SK-N-SH treated with all-trans-retinoic acid at 6 μM for 48 hours (cell line): Measurements from ENCODE around the gene TAOK1.

Source experiments
- ARNTL ChIP-seq: fragments of 450-650 bp; formaldehyde crosslinking; IDR thresholded peaks from 2 replicates; pipeline ENCODE4 v1.5.0; 2020; ENCODE audit warnings: low read depth, mild to moderate bottlenecking, moderate library complexity, borderline replicate concordance
- BACH2 ChIP-seq: fragments of 250-450 bp; sonication (Bioruptor Pico); IDR thresholded peaks from 2 replicates; pipeline ENCODE4 v1.9.0; 2021; ENCODE audit warnings: mild to moderate bottlenecking, borderline replicate concordance
- GLIS3 ChIP-seq: fragments of 250-450 bp; sonication (Bioruptor Pico); IDR thresholded peaks from 2 replicates; pipeline ENCODE4 v1.5.0; 2020; ENCODE audit warnings: mild to moderate bottlenecking, moderate library complexity
- OSR1 ChIP-seq: fragments of 250-450 bp; sonication (Bioruptor Pico); IDR thresholded peaks from 2 replicates; pipeline ENCODE4 v1.8.0; 2022; ENCODE audit warnings: moderate library complexity, mild to moderate bottlenecking, inconsistent platforms
- PATZ1 ChIP-seq: fragments of 250-450 bp; sonication (Bioruptor Pico); IDR thresholded peaks from 2 replicates; pipeline ENCODE4 v1.8.0; 2020; ENCODE audit warnings: mild to moderate bottlenecking, moderate library complexity, borderline replicate concordance
- PPARA ChIP-seq: fragments of 250-450 bp; sonication (Bioruptor Pico); IDR thresholded peaks from 2 replicates; pipeline ENCODE4 v1.5.0; 2020; ENCODE audit warnings: mild to moderate bottlenecking, borderline replicate concordance
- SNAI2 ChIP-seq: fragments of 250-450 bp; sonication (Bioruptor Pico); IDR thresholded peaks from 2 replicates; pipeline ENCODE4 v1.5.0; 2020; ENCODE audit warnings: mild to moderate bottlenecking, moderate library complexity
- TOX ChIP-seq: fragments of 250-450 bp; sonication (Bioruptor Pico); IDR thresholded peaks from 2 replicates; pipeline ENCODE4 v1.8.0; 2021; ENCODE audit warnings: mild to moderate bottlenecking, moderate library complexity, borderline replicate concordance
- TSHZ2 ChIP-seq: fragments of 250-450 bp; sonication (Bioruptor Pico); IDR thresholded peaks from 2 replicates; pipeline ENCODE4 v1.5.0; 2020; ENCODE audit warnings: mild to moderate bottlenecking, moderate library complexity
- ZC3H10 ChIP-seq: fragments of 250-450 bp; sonication (Bioruptor Pico); IDR thresholded peaks from 2 replicates; pipeline ENCODE4 v1.5.1; 2021; ENCODE audit warnings: mild to moderate bottlenecking, moderate library complexity
- ZFP3 ChIP-seq: fragments of 250-450 bp; sonication (Bioruptor Pico); IDR thresholded peaks from 2 replicates; pipeline ENCODE4 v1.5.0; 2020; ENCODE audit warnings: mild to moderate bottlenecking, moderate library complexity
- ZFP30 ChIP-seq: fragments of 450-650 bp; formaldehyde crosslinking; IDR thresholded peaks from 2 replicates; pipeline ENCODE4 v1.5.0; 2022; ENCODE audit warnings: mild to moderate bottlenecking, moderate library complexity

GRCh38 chr17:29579866-29580771 is 190.0 kb downstream of the TAOK1 start:
- TF ChIP-seq PATZ1 (no peak), TSHZ2 (no peak), SNAI2 (CRISPR knock-in tag) (no peak), ZC3H10 (CRISPR knock-in tag) (no peak), PPARA (CRISPR knock-in tag) (no peak), ARNTL (CRISPR knock-in tag) (no peak), OSR1 (CRISPR knock-in tag) (no peak), GLIS3 (no peak), TOX (CRISPR knock-in tag) (no peak), ZFP30 (CRISPR knock-in tag) (no peak), ZFP3 (CRISPR knock-in tag) (no peak), BACH2 (CRISPR knock-in tag) (no peak)
